ENCODE measurements around the gene PRSS56. TPM values are rescaled to one million over a fixed set of nuclear protein-coding genes. Genes with fewer than 3 reads are reported as not detected.

PRSS56 gene
- total RNA-seq, 2 donors from 2014 or later = not detected

- intact Hi-C loops (cut with DNase I) = no loop called here
- peaks cover 40% of the 10 kb centered on the region for H3K27me3 ChIP-seq
Measured at GRCh38 chr2:232525791-232526371, 5.7 kb downstream of the PRSS56 start, which contains the start of gene CHRND. Gene CHRND (plus strand): TSS chr2:232526160. CDS start chr2:232526216, 56 bp downstream.

DNA sequence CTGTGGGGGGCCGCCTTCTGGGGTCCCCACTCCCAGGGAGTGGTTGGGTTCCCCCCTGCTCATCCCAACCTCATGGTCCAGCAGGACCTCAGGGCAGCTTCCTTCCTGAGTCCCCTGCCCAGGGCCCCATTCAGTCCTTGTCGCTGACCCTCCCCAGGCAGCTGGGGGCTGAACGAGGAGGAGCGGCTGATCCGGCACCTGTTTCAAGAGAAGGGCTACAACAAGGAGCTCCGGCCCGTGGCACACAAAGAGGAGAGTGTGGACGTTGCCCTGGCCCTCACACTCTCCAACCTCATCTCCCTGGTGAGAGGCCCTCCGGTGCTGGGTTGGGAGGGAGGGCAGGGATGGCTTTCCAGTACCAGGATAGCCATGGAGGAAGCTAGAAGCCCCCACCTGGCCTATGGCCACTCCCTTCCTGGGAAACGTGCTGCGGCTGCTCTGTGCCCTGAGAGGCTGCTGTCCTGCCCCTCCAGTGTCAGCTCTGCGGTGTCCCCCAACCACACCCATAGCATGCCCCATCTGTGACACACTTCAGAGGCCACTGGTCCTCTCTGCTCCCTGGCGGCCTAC, 6.3 kb downstream of the PRSS56 start:
- no peak for TF ChIP-seq CTCF (IDR thresholded peaks at IDR 0.05)
- no peak for DNase-seq
- H3K27ac ChIP-seq = no peak overlapping the region
- H3K4me1 ChIP-seq = peaks cover 3% of the 10 kb centered on the region
- no peaks in the 10 kb centered on the region for H3K9me3 ChIP-seq
- H3K9ac ChIP-seq (ENCODE audit: low read depth in 2 of 2, low read length in 2 of 2) = no peak overlapping the region
- no peaks in the 10 kb centered on the region for H3K36me3 ChIP-seq
- intact Hi-C loops (cut with DNase I) = no loop called here
- H3K4me3 ChIP-seq = no peak overlapping the region
- H3K27me3 ChIP-seq = peaks cover 38% of the 10 kb centered on the region

More at GRCh38 chr2:232525791-232526371, 5.7 kb downstream of the PRSS56 start, which contains the start of gene CHRND:
- H3K4me1 ChIP-seq = peaks cover 3% of the 10 kb centered on the region
- H3K27ac ChIP-seq = no peak within 1 kb of the TSS
- no peaks in the 10 kb centered on the region for H3K9me3 ChIP-seq
- no peak within 1 kb of the TSS for H3K4me3 ChIP-seq
- H3K36me3 ChIP-seq = no peaks in the 10 kb centered on the region
- H3K9ac ChIP-seq (ENCODE audit: low read depth in 2 of 2, low read length in 2 of 2) = no peak within 1 kb of the TSS
- TF ChIP-seq CTCF (IDR thresholded peaks at IDR 0.05) = no peak
- no peak for DNase-seq

DNA sequence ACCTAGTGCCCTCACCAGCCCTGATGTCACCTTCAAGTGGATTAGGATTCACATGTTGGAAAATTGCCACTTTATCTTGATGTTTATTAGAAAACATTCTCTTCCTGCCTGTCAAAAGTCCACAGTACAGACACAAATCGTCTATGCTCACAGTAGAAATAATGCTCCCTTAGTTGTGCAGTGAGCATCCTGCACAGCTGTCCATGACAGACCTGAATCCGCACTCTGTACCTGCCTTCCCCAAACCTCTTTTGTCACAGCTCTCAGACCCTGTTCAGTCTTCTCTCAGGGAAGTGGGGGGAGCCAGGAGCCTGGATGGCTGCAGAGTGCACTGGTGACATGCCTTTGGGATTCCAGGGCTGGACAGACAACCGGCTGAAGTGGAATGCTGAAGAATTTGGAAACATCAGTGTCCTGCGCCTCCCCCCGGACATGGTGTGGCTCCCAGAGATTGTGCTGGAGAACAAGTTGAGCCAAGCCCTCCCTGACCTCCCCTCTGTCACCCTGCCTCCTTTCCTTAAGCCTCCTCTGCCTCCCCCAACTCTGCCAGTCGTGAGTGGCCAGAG, 7.8 kb downstream of the PRSS56 start:
- TF ChIP-seq CTCF (IDR thresholded peaks at IDR 0.05) = no peak
- peaks cover 23% of the 10 kb centered on the region for H3K27me3 ChIP-seq
- intact Hi-C loops (cut with DNase I) = no loop called here
- H3K27ac ChIP-seq = no peak overlapping the region
- no peaks in the 10 kb centered on the region for H3K9me3 ChIP-seq
- no peak for DNase-seq
- H3K36me3 ChIP-seq = no peaks in the 10 kb centered on the region
- H3K4me3 ChIP-seq = no peak overlapping the region
- H3K9ac ChIP-seq (ENCODE audit: low read depth in 2 of 2, low read length in 2 of 2) = no peak overlapping the region
- H3K4me1 ChIP-seq = peaks cover 3% of the 10 kb centered on the region

GRCh38 chr2:232528746-232529460, 8.7 kb downstream of the PRSS56 start:
- DNase-seq = no peak
- Histone ChIP-seq H3K4me1 (peaks cover 3% of the 10 kb centered on the region), H3K9me3 (no peaks in the 10 kb centered on the region), H3K9ac (ENCODE audit: low read depth in 2 of 2, low read length in 2 of 2) (no peak overlapping the region), H3K27ac (no peak overlapping the region), H3K27me3 (peaks cover 14% of the 10 kb centered on the region), H3K4me3 (no peak overlapping the region), H3K36me3 (no peaks in the 10 kb centered on the region)
- no peak for TF ChIP-seq CTCF (IDR thresholded peaks at IDR 0.05)
- intact Hi-C loops (cut with DNase I) = no loop called here

DNA sequence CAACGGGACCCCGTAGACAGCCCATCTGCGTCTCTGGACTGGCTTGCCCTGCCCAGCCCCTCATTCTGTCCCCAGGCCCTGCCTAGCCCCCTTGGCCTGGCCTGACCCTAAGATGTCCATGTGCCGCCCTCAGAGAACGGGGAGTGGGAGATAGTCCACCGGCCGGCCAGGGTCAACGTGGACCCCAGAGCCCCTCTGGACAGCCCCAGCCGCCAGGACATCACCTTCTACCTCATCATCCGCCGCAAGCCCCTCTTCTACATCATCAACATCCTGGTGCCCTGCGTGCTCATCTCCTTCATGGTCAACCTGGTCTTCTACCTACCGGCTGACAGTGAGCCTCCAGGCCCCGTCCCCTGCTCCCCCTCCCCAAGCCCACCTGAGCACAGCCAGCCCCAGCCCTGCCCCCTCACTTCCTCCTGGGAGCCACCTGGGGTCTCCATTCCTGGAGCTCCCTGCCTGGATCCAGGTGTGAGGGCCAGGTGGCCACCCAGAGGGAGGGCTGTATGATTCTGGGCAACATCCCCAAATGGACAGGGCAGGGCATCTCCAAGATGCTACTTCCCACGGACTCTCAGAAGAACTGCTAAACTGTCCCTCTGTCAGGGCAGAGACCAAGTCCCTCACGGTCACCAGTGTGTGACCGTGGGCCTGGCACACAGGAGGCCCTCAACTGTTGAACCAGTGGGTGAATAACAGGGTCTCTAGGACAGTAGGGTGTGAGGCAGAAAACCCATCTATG, 9.8 kb downstream of the PRSS56 start:
- Histone ChIP-seq H3K27me3 (peaks cover 3% of the 10 kb centered on the region), H3K27ac (no peak overlapping the region), H3K36me3 (no peaks in the 10 kb centered on the region), H3K4me3 (no peak overlapping the region), H3K9ac (ENCODE audit: low read depth in 2 of 2, low read length in 2 of 2) (no peak overlapping the region), H3K4me1 (no peaks in the 10 kb centered on the region), H3K9me3 (no peaks in the 10 kb centered on the region)
- no peak for TF ChIP-seq CTCF (IDR thresholded peaks at IDR 0.05)
- no peak for DNase-seq
- intact Hi-C loops (cut with DNase I) = no loop called here
